Measurements from ENCODE around the gene PCNX2.

DNA sequence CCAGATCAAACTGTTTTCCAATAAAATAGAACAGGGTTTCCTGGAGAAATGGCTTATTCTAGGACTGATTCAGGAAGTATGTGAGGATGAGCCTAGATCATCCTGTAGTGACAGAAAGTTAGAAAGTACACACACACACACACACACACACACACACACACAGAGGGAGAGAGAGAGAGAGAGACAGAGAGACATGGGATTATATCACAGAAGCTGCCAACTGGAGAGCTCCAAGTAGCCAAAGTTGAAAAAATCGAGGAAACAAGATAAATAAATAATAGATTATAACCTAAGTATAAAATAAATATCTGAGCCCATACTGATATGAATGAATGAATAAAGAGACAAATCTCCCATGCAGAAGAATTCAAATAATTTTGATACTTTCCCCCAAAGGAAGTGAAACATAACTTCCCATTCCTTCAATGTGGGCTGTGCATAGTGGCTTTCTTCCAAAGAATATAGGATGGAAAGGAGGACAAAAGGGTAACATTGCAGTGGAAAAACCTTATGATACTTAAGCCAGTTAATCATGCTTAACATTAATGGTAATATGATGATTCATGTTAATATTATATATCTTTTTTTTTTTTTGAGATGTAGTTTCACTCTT lies 173.5 kb downstream of the PCNX2 start:
- TF ChIP-seq, protein P1, sequence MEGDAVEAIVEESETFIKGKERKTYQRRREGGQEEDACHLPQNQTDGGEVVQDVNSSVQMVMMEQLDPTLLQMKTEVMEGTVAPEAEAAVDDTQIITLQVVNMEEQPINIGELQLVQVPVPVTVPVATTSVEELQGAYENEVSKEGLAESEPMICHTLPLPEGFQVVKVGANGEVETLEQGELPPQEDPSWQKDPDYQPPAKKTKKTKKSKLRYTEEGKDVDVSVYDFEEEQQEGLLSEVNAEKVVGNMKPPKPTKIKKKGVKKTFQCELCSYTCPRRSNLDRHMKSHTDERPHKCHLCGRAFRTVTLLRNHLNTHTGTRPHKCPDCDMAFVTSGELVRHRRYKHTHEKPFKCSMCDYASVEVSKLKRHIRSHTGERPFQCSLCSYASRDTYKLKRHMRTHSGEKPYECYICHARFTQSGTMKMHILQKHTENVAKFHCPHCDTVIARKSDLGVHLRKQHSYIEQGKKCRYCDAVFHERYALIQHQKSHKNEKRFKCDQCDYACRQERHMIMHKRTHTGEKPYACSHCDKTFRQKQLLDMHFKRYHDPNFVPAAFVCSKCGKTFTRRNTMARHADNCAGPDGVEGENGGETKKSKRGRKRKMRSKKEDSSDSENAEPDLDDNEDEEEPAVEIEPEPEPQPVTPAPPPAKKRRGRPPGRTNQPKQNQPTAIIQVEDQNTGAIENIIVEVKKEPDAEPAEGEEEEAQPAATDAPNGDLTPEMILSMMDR (conservative IDR thresholded peaks at IDR 0.05; ENCODE audit: low read length), result no peak
- no peak for TF ChIP-seq EZH2phosphoT487 (IDR thresholded peaks at IDR 0.05; ENCODE audit: borderline replicate concordance)

Data from Loucy (cell line).